Endothelial cell of umbilical vein (primary cell): ENCODE data around the gene IKZF5. TPM values are rescaled to one million over a fixed set of nuclear protein-coding genes. Genes with fewer than 3 reads are reported as not detected.

ENCODE experiments used
- BruUV-seq: library from RNA; stranded (reverse); fragments of 400-500 nt; replicated peaks from 2 replicates; lab custom pipeline; 2021; lab: Mats Ljungman, UMichigan
- CTCF ChIA-PET: fragments of 300-600, 350-600 bp; sonication (Branson Sonifier 250); formaldehyde crosslinking; loops from one replicate; lab custom pipeline; 2021; ENCODE audit warnings: antibody characterized with exemption, inconsistent platforms; lab: Charles Lee
- POLR2A ChIA-PET: fragments of 300-600, 350-600 bp; sonication (Branson Sonifier 250); formaldehyde crosslinking; loops from one replicate; lab custom pipeline; 2021; ENCODE audit warnings: antibody characterized with exemption, inconsistent platforms; lab: Charles Lee
- DNase-seq: peaks from one replicate; pipeline ENCODE4 v3.0.0-alpha.2; 2011; ENCODE audit warnings: low read depth, low spot score
- FAIRE-seq: peaks from 2 replicates; lab custom pipeline; 2011; peaks lifted over from hg19 to GRCh38; lab: Jason Lieb, UNC
- H2AFZ ChIP-seq: 2 replicates; pipeline ENCODE4 v1.6.0; 2012; ENCODE audit warnings: low read depth, low read length, control low read depth, inconsistent platforms
- H3K27ac ChIP-seq: 2 replicates; pipeline ENCODE4 v1.5.1; 2011; ENCODE audit warnings: low read depth, mild to moderate bottlenecking, control low read depth, low read length, moderate library complexity; ENCODE audit not compliant: insufficient read depth
- H3K27me3 ChIP-seq, 2 experiments: 2 replicates each; pipeline versions ENCODE4 v1.6.0 to v1.6.1; 2011; ENCODE audit warnings: low read length in 2 of 2, mixed read lengths in 1 of 2; ENCODE audit not compliant: control insufficient read depth in 2 of 2, insufficient read depth in 2 of 2
- H3K36me3 ChIP-seq, 2 experiments: 2 replicates in 1 of 2; 3 replicates in 1 of 2; pipeline ENCODE4 v1.5.1; 2011; ENCODE audit warnings: low read length in 2 of 2, mild to moderate bottlenecking in 1 of 2, moderate library complexity in 1 of 2; ENCODE audit not compliant: control insufficient read depth in 2 of 2, insufficient read depth in 2 of 2; ENCODE audit errors: extremely low read depth in 1 of 2
- H3K4me1 ChIP-seq: 3 replicates; pipeline ENCODE4 v1.5.1; 2011; ENCODE audit warnings: mild to moderate bottlenecking, low read length; ENCODE audit not compliant: control insufficient read depth, insufficient read depth; ENCODE audit errors: extremely low read depth
- H3K4me2 ChIP-seq: 2 replicates; pipeline ENCODE4 v1.6.1; 2011; ENCODE audit warnings: low read length, control low read depth, mixed read lengths; ENCODE audit not compliant: insufficient read depth
- H3K4me3 ChIP-seq, 3 experiments: fragments of 200-600 bp in 1 of 3; sonication (generic), shearing (Covaris generic) in 1 of 3; replicated peaks in 1 of 3; 2 replicates each; pipeline ENCODE4 v1.5.1; 2011 to 2016; ENCODE audit warnings: control low read depth in 3 of 3, low read length in 3 of 3, mild to moderate bottlenecking in 2 of 3, inconsistent platforms in 1 of 3, low read depth in 1 of 3, moderate library complexity in 1 of 3; ENCODE audit not compliant: insufficient read depth in 1 of 3
- H3K79me2 ChIP-seq: 2 replicates; pipeline ENCODE4 v1.6.0; 2012; ENCODE audit warnings: low read length, inconsistent platforms; ENCODE audit not compliant: control insufficient read depth, insufficient read depth
- H3K9ac ChIP-seq: replicated peaks from 2 replicates; pipeline ENCODE3; 2011; ENCODE audit warnings: low read length, control low read depth; ENCODE audit not compliant: insufficient read depth; ENCODE audit errors: extremely low read depth
- H3K9me1 ChIP-seq: replicated peaks from 3 replicates; pipeline ENCODE4 v1.6.0; 2011; ENCODE audit warnings: mild to moderate bottlenecking, low read length; ENCODE audit not compliant: control insufficient read depth, insufficient read depth; ENCODE audit errors: extremely low read depth
- H3K9me3 ChIP-seq: replicated peaks from 2 replicates; pipeline ENCODE4 v1.5.1; 2012; ENCODE audit warnings: low read length, inconsistent platforms; ENCODE audit not compliant: control insufficient read depth, insufficient read depth
- H4K20me1 ChIP-seq: replicated peaks from 2 replicates; pipeline ENCODE3; 2011; ENCODE audit warnings: mild to moderate bottlenecking, low read length; ENCODE audit not compliant: control insufficient read depth, insufficient read depth; ENCODE audit errors: extremely low read depth
- CTCF ChIP-seq, 2 donors: IDR thresholded peaks; 1 replicate in 1 of 2; 2 replicates in 1 of 2; pipeline ENCODE4 v1.5.1; 2011; ENCODE audit warnings: low read length in 2 of 2, mild to moderate bottlenecking in 2 of 2, moderate library complexity in 2 of 2, control low read depth in 1 of 2, inconsistent platforms in 1 of 2, low read depth in 1 of 2; ENCODE audit not compliant: insufficient read depth in 1 of 2; ENCODE audit errors: extremely low read depth in 1 of 2
- EZH2 ChIP-seq: IDR thresholded peaks from 2 replicates; pipeline ENCODE4 v1.6.1; 2012; ENCODE audit warnings: borderline replicate concordance, low read depth, mild to moderate bottlenecking, moderate library complexity, low read length, inconsistent platforms; ENCODE audit not compliant: severe bottlenecking
- FOS ChIP-seq: IDR thresholded peaks from 2 replicates; pipeline ENCODE4 v1.6.1; 2011; ENCODE audit warnings: mild to moderate bottlenecking, low read length, moderate library complexity, borderline replicate concordance; ENCODE audit not compliant: insufficient read depth
- GATA2 ChIP-seq: IDR thresholded peaks from 2 replicates; pipeline ENCODE4 v1.7.0; 2011; ENCODE audit warnings: low read depth, mild to moderate bottlenecking, moderate library complexity, mixed read lengths, low read length; ENCODE audit not compliant: insufficient read length, insufficient read depth
- JUN ChIP-seq: IDR thresholded peaks from 2 replicates; pipeline ENCODE4 v1.6.1; 2011; ENCODE audit warnings: borderline replicate concordance, low read depth; ENCODE audit not compliant: insufficient read length, insufficient read depth
- MAX ChIP-seq: IDR thresholded peaks from 2 replicates; pipeline ENCODE4 v1.6.1; 2011; ENCODE audit not compliant: insufficient read depth, insufficient read length
- MYC ChIP-seq: IDR thresholded peaks from one replicate; pipeline ENCODE4 v1.6.1; 2011; ENCODE audit warnings: mild to moderate bottlenecking, low read depth, low read length
- POLR2A ChIP-seq: IDR thresholded peaks from 2 replicates; pipeline ENCODE4 v1.6.1; 2012; ENCODE audit warnings: low read depth, mild to moderate bottlenecking, control low read depth, low read length
- POLR2AphosphoS5 ChIP-seq: IDR thresholded peaks from 2 replicates; pipeline ENCODE4 v1.6.1; 2012; ENCODE audit warnings: low read depth, mild to moderate bottlenecking, control low read depth, low read length, moderate library complexity; ENCODE audit not compliant: insufficient read depth
- dilution Hi-C: fragments of 300-500 bp; cut with MboI; formaldehyde crosslinking; loops from one replicate; pipeline ENCODE4 v1.15.0; 2019; ENCODE audit warnings: low sequenced_read_pairs; ENCODE audit not compliant: extremely low pct_ligation_motif_present
- intact Hi-C: fragments of 100-400 bp; cut with micrococcal nuclease; formaldehyde crosslinking; loops from one replicate; pipeline ENCODE4 v1.10.0; 2022
- polyA plus RNA-seq, 4 experiments: library from polyadenylated mRNA; depleted of rRNA in 3 of 4; stranded (reverse) in 3 of 4; unstranded in 1 of 4; fragments of >200 nt; gene quantifications; 2 replicates each; pipeline versions ENCODE4 v1.2.1 to v1.2.3, GENCODE V29; 2011 to 2012; ENCODE audit warnings: missing spikeins in 1 of 4
- total RNA-seq: library from RNA; stranded (reverse); gene quantifications from 2 replicates; pipeline ENCODE4 v1.2.3, GENCODE V29; 2021

Gene IKZF5
- total and polyA plus RNA-seq, 2 donors (not counting 3 experiments of a cell fraction or from before 2014, with no cell fraction given): 7.1 to 10.3 TPM

- no TSS peak for BruUV-seq
- Histone ChIP-seq H3K9ac (no peak overlapping the region), H3K4me1 (no peaks in the 10 kb centered on the region), H3K9me1 (no peaks in the 10 kb centered on the region), H3K27me3 (no peaks in the 10 kb centered on the region), H3K9me3 (no peaks in the 10 kb centered on the region), H3K36me3 (peaks cover 4 to 5% of the 10 kb centered on the region in 2 experiments), H3K4me3 (no peak overlapping the region), H2AFZ (no peak overlapping the region), H4K20me1 (no peaks in the 10 kb centered on the region), H3K4me2 (no peak overlapping the region), H3K79me2 (peaks cover 36% of the 10 kb centered on the region), H3K27ac (no peak overlapping the region)
- TF ChIP-seq CTCF (IDR thresholded peaks at IDR 0.05; ENCODE audit: extremely low read depth in 1 of 2, insufficient read depth in 1 of 2, low read depth in 1 of 2, low read length in 2 of 2) (no peak), FOS (no peak), EZH2 (no peak), MAX (no peak), GATA2 (no peak), MYC (no peak), POLR2AphosphoS5 (no peak), JUN (no peak), POLR2A (no peak)
- ChIA-PET CTCF (interaction anchor here (2.1 kb wide), 1 partner anchor 17 kb away, joined by 11 read pairs; the partner anchor contains the start of gene PSTK), POLR2A (no interaction called here)
- no peak for FAIRE-seq
- dilution Hi-C loops: no loop called here
- no peak for DNase-seq
- intact Hi-C loops: no loop called here
These were observed 10.7 kb downstream of the IKZF5 start for GRCh38 chr10:122997864-122998263.
